Skeletal muscle satellite cell (primary cell): Measurements from ENCODE around the gene C14orf132. TPM values are rescaled to one million over a fixed set of nuclear protein-coding genes. Genes with fewer than 3 reads are reported as not detected.
"Not testable (repeated sequence)": the region's sequence is repeated elsewhere in the genome, so short reads cannot be mapped to it uniquely, and the experiment has no call there.

Source experiments
- H3K27me3 ChIP-seq: 2 replicates; pipeline ENCODE4 v1.7.0; 2013; ENCODE audit warnings: low read length; ENCODE audit not compliant: control insufficient read depth, insufficient read depth
- H3K36me3 ChIP-seq: 2 replicates; pipeline ENCODE4 v1.7.0; 2013; ENCODE audit warnings: mild to moderate bottlenecking, control low read depth, low read length; ENCODE audit not compliant: insufficient read depth
- H3K4me1 ChIP-seq: 2 replicates; pipeline ENCODE4 v1.7.0; 2013; ENCODE audit warnings: low read length; ENCODE audit not compliant: control insufficient read depth, insufficient read depth
- H3K4me2 ChIP-seq: 2 replicates; pipeline ENCODE4 v1.7.0; 2013; ENCODE audit warnings: mild to moderate bottlenecking, low read length
- H3K4me3 ChIP-seq: 2 replicates; pipeline ENCODE4 v1.7.0; 2013; ENCODE audit warnings: low read length
- H3K9ac ChIP-seq: 2 replicates; pipeline ENCODE4 v1.7.0; 2013; ENCODE audit warnings: mild to moderate bottlenecking, low read depth, low read length, moderate library complexity
- H3K9me3 ChIP-seq: replicated peaks from 2 replicates; pipeline ENCODE4 v1.7.0; 2013; ENCODE audit warnings: mild to moderate bottlenecking, control low read depth, low read length
- total RNA-seq: library from RNA; depleted of rRNA; stranded (reverse); fragments of >200 nt; gene quantifications from 2 replicates; pipeline ENCODE4 v1.2.3, GENCODE V29; 2012; rRNA removed

The C14orf132 gene
- total RNA-seq = 5.1 and 9.4 TPM in 2 replicates

GRCh38 chr14:96038920-96039632, at the start of gene C14orf132:
Gene C14orf132 (plus strand): TSS chr14:96039362. CDS start chr14:96039501, 139 bp downstream.
- Histone ChIP-seq H3K4me3 (peak within 1 kb of the TSS; percentile 97), H3K9ac (peak within 1 kb of the TSS; percentile 92), H3K9me3 (no peaks in the 10 kb centered on the region), H3K36me3 (no peaks in the 10 kb centered on the region), H3K4me1 (peaks cover 34% of the 10 kb centered on the region), H3K4me2 (peak within 1 kb of the TSS; percentile 99), H3K27me3 (no peaks in the 10 kb centered on the region)

- Histone ChIP-seq H3K4me2 (no peak overlapping the region), H3K9me3 (no peaks in the 10 kb centered on the region), H3K36me3 (no peaks in the 10 kb centered on the region), H3K9ac (no peak overlapping the region), H3K4me3 (no peak overlapping the region), H3K27me3 (peaks cover 18% of the 10 kb centered on the region), H3K4me1 (no peaks in the 10 kb centered on the region)
Observed at GRCh38 chr14:95993768-95994592, 45.2 kb upstream of the C14orf132 start.

- no peaks in the 10 kb centered on the region for H3K4me1 ChIP-seq
- H3K36me3 ChIP-seq = no peaks in the 10 kb centered on the region
- no peak overlapping the region for H3K9ac ChIP-seq
- no peaks in the 10 kb centered on the region for H3K9me3 ChIP-seq
- H3K27me3 ChIP-seq = peaks cover 20% of the 10 kb centered on the region
- no peak overlapping the region for H3K4me2 ChIP-seq
- no peak overlapping the region for H3K4me3 ChIP-seq
Observed at GRCh38 chr14:95994593-95994928, 44.6 kb upstream of the C14orf132 start.

GRCh38 chr14:95998656-95999055, 40.5 kb upstream of the C14orf132 start:
- no peak overlapping the region for H3K4me3 ChIP-seq

GRCh38 chr14:96001866-96002497, 37.2 kb upstream of the C14orf132 start:
- Histone ChIP-seq H3K27me3 (peaks cover 34% of the 10 kb centered on the region), H3K9ac (no peak overlapping the region), H3K4me1 (peaks cover 8% of the 10 kb centered on the region), H3K4me3 (no peak overlapping the region), H3K4me2 (peak overlapping the region; percentile 17), H3K36me3 (no peaks in the 10 kb centered on the region), H3K9me3 (no peaks in the 10 kb centered on the region)

More at GRCh38 chr14:95998656-95999055, 40.5 kb upstream of the C14orf132 start:
- Histone ChIP-seq H3K36me3 (no peaks in the 10 kb centered on the region), H3K27me3 (peaks cover 32% of the 10 kb centered on the region), H3K4me2 (no peak overlapping the region), H3K9ac (no peak overlapping the region), H3K9me3 (no peaks in the 10 kb centered on the region), H3K4me1 (peaks cover 8% of the 10 kb centered on the region)

GRCh38 chr14:96002498-96002884, 36.7 kb upstream of the C14orf132 start:
- no peaks in the 10 kb centered on the region for H3K36me3 ChIP-seq
- peaks cover 8% of the 10 kb centered on the region for H3K4me1 ChIP-seq
- H3K27me3 ChIP-seq = peaks cover 33% of the 10 kb centered on the region
- H3K4me2 ChIP-seq = no peak overlapping the region
- no peak overlapping the region for H3K9ac ChIP-seq
- no peaks in the 10 kb centered on the region for H3K9me3 ChIP-seq
- no peak overlapping the region for H3K4me3 ChIP-seq

DNA sequence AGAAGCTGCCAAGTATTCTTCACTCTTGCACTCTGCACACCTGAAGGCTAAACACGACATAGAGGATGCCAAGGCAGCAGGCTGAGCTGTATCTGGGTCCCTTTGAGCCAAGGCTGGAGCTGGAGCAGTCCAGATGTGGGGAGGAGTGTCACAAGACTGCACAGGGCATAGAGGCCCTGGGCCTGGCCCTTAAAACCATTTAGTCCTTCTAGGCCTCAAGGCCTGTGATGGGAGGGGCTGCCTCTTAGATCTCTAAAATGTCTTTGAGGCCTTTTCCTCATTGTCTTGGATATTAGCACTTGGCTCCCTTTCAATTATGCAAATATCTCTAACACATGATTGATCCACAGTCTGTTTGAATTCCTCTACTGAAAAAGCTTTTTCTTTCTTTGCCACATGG, 28.0 kb upstream of the C14orf132 start:
- Histone ChIP-seq H3K36me3 (no peaks in the 10 kb centered on the region), H3K4me1 (no peaks in the 10 kb centered on the region), H3K4me3 (no peak overlapping the region), H3K4me2 (no peak overlapping the region), H3K9me3 (no peaks in the 10 kb centered on the region), H3K27me3 (peaks cover 22% of the 10 kb centered on the region), H3K9ac (no peak overlapping the region)

GRCh38 chr14:96011607-96012006, 27.6 kb upstream of the C14orf132 start:
- Histone ChIP-seq H3K4me2 (no peak overlapping the region), H3K9me3 (no peaks in the 10 kb centered on the region), H3K36me3 (no peaks in the 10 kb centered on the region), H3K9ac (no peak overlapping the region), H3K4me3 (no peak overlapping the region), H3K4me1 (no peaks in the 10 kb centered on the region), H3K27me3 (peaks cover 27% of the 10 kb centered on the region)

GRCh38 chr14:96012757-96013156, 26.4 kb upstream of the C14orf132 start:
- H3K9ac ChIP-seq, H3K4me1 ChIP-seq, H3K4me2 ChIP-seq, H3K36me3 ChIP-seq, H3K9me3 ChIP-seq, H3K4me3 ChIP-seq: not testable (repeated sequence)
- peaks cover 38% of the 10 kb centered on the region for H3K27me3 ChIP-seq

- H3K36me3 ChIP-seq = no peaks in the 10 kb centered on the region
- H3K9ac ChIP-seq = no peak overlapping the region
- no peaks in the 10 kb centered on the region for H3K4me1 ChIP-seq
- no peaks in the 10 kb centered on the region for H3K9me3 ChIP-seq
- H3K27me3 ChIP-seq = peaks cover 46% of the 10 kb centered on the region
- no peak overlapping the region for H3K4me2 ChIP-seq
- no peak overlapping the region for H3K4me3 ChIP-seq
Observed at GRCh38 chr14:96014176-96014575, 25.0 kb upstream of the C14orf132 start.

DNA sequence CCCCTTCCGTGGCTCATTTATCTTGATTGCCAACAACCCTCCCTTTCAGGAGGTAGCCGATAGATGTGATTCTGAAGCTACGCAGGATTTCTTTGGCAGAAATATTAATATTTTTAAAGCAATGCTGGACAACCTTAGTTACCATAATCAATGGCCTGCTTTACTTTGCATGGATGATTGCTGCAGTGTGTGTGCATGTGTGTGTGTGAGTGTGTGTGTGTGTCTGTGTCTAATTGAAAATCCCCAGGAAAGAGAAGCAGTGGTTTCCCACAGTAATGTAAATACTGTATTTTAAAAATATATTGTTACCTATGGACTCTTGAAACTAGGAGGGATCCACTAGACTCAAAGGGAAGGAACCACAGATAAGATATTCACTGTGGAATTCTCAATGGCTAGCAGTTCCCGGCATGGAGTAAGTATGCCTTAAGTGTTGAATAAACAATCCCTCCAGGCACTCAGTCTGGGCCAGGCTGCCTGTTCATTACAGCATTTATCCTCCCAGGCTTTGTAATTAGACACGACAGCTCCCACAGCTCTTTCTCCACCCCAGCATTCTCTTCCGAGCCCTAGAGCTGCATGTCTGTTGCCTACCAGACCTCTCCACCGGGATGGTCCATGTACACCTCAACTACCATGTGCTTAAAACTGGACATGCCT, 22.5 kb upstream of the C14orf132 start:
- no peaks in the 10 kb centered on the region for H3K36me3 ChIP-seq
- H3K4me3 ChIP-seq = no peak overlapping the region
- H3K9ac ChIP-seq = no peak overlapping the region
- H3K4me2 ChIP-seq = no peak overlapping the region
- H3K9me3 ChIP-seq = no peaks in the 10 kb centered on the region
- H3K27me3 ChIP-seq = peaks cover 52% of the 10 kb centered on the region
- no peaks in the 10 kb centered on the region for H3K4me1 ChIP-seq
